Measurements from ENCODE around the gene SH3PXD2A.
A peak's percentile ranks its signal among the peaks of the same experiment; 100 is the strongest.
"Not testable (repeated sequence)": the region's sequence is repeated elsewhere in the genome, so short reads cannot be mapped to it uniquely, and the experiment has no call there.

The SH3PXD2A gene

DNA sequence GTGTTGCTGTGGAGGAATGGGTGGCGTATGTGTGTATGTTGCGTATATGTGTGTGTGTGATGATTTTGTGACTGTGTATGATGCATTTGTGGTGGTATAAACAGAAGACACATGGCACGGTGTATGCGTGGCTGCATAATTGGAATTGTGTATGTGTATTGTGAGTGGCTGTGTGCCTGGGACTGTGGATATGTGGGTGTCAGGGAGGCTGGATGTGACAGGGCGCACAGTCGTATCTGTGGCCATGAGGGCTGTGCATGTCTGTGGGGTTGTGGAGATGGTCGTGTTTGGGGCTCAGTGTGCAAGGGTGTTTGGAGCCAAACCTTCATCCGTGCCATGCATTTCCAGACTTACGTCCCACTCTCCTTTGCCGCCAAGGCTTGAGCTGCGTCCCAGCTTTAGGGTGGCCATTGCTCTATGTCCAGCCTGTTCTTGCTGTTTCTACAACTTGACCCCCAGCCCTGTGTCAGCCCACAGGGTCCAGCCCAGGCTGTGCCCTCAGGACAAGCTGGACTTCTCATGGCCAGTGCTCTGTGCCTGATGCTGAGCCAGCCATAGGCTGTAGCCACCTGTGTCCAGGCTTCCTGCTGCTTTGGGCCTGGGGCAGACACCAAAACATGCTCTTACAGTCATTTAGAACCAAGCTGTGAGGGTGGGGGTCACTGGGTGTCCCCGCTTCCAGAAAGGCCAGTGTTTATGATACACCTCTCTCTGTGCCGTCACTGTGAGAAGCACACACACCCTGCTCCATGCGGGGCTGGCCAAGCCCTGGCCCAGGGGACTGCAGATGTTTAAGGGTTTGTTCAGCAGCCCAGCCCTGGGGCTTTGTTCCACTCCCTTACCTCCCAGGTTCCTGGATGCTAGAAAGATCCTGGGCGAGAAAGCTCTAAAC is 234.2 kb downstream of the SH3PXD2A start:
- no peak for DNase-seq (ENCODE audit: low spot score)

DNA sequence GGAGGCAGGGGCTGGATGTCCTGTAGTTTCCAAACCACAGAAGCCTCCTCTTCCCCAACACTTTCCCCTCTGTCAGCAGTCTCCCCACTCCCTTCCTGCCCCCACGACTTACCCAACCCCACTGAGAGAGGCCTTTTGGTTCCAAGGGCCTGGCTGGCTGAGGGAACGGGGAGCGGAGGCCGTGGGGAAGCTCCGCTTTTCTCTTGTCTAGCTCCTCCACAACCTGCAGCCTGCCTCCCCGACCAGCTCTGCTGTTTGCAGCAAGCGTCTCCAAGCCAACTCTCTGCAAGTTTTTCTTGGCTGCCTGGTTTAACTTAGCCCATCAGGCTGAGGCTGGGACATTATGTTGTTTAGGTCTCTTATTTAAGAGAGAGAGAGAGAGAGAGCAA is 235.0 kb downstream of the SH3PXD2A start:
- DNase-seq (ENCODE audit: low spot score), result no peak

DNA sequence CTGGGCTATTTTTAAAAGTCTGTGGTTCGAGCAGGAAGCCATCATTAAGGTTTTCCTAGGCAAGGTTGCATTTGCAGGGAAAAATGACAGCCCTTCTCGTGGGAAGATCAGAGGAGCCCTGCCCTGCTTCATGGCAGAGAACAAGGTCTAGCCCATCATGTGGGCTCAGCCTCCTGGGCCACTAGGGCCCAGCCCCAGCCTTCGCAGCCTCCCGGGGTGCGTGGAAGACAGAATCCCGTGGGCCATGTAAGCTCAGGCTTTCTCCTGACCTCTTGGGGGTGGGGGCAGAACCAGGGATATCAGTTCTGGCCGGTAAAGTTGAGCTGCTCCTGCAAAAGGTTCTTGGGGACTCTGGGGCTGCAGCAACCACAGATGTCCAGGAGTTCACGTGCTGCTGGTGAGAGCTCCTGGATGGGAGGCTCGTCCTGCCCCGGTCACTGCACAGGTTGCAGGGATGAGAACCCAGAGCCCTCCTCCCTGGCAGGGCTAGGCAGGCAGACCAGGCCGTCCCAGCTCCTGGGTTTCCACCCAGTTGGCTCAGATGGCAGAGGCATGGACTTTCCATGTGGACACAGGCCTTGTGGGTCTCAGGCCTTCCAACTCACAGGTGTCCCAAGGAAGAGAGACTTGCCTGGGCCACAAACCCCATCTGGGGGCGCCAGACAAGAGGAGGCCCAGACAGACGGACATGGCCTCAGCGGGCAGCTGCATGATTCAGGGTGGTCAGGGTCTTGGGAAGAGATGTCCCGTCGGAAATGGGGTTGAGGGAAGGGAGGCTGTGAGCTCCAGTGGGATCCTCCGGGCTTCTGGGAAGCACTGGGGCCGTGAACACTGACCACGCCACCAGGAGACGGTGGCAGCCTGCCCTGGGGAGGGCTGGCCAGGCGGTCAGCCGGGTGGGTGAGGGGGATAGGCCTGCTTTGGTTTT is 235.7 kb downstream of the SH3PXD2A start:
- DNase-seq (ENCODE audit: low spot score), result no peak

DNA sequence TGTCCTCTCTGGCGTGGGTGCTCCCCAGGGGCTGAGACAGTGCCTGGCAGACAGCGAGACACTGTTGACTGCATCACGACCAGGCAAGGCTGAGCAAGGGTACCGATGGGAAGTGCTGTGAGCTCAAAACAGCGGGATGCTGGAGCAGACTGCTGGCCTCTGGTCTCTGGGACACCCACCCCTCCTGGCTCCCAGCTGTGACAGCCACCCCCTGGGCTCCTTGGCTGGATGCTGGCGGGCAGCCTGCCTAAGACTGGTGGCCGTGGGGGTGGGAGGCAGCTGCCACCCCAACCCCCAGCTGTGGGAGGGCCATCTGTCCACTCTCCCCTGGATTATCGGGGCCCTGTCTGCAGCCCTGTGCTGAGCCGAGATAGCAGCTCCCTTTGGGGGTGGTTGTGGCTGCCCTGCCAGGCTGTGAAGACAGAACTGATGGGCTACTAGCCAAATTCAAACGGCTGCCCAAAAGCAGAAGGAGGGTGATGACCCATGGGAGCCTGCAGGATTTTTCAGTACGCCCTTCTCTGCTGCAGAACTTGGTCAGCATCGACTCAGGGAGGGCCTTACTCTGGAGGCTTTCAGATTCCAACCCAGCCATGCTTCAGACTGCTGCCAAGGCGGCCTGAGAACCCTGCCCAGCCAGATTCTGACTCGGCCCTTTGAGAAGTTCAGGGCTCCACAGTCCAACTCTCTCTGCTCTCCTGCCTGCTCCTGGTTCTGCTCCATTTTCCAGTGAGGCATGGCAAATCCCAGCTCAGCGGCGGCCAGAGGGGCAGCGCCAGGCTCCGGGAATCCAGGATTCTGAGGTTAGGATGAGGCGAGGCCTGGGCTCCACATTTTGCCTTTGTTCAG is 236.6 kb downstream of the SH3PXD2A start:
- peak; percentile 82 for DNase-seq (ENCODE audit: low spot score)

DNA sequence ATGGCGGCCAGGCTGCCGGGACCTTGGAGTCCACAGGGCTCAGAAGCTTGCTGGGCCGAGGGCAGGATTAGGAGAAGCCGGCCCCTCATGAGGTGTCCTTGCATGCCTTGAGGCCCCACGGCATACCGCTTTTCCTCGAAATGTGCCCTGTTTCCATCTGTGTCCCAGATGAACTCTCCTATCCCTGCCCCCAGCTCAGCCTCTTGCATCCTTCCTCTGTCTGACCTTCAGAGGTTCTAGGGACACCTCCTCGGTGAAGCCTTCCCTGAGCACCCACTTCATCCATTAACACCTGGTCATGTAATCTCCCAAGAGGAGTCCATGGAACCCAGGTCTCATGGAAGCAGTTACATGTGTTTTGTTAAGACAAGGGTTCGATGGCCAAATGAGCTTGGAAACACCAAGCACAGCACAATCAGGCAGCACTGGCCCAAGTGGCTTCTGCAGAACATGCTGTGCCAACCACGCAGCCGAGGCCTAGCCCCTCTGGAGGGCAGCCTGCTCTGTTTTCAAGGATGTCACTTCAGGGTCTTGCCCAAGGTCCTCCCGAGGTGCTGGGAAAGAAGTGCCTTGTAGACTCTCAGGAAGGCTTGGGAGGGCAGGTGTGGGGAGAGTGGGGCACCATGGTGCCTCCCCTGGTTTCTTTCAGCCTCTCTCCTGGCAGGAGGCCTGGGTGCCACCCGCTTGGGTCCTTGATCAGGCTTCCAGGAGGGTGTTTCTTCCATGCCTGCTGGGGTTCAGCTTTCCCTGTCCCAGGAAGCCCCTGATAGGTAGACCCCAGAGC is 237.6 kb downstream of the SH3PXD2A start:
- no peak for DNase-seq (ENCODE audit: low spot score)

DNA sequence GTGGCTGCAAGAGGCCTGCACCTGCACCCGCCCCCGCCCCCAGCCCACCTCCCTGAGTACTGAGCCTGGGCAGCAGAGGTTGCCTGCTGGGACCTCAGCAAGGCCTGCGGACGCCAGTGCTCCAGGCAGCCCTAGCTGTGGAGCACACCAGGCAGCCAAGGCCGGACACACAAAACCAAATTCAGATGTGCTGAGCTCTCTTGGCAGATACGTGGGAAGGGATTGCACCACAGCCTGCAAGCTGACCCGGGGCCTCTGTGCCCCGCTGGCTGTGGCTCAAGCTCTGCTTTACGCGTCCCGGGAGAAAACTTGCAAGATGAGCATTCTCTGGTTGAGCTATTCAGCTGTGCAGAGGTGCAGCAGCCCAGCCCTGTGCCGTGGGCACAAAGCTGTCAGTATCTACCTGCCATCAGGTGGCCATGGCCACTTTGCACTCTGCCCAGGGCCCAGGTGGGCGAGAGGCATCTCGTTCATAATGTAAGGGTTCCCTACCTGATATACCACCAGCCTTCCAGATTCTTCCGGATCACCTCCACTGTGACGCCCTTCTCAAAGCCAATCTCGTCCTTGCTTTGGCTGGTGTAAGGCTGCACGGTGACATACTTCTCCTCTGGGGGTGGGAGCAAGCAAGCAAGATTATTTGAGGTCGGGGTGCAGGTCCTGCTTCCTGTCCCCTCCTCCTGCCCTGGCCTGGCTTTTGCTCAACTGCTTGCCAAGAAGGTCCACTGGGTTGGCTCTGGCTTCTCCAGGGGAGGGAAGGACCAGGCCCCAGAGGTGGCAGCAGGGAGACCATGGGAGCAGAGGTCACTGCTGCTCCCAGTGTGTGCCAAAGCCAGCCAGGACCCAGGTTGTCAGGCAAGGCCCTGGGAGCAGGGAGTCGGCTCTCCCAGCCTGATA is 238.4 kb downstream of the SH3PXD2A start:
- DNase-seq (ENCODE audit: low spot score), result peak; percentile 90

DNA sequence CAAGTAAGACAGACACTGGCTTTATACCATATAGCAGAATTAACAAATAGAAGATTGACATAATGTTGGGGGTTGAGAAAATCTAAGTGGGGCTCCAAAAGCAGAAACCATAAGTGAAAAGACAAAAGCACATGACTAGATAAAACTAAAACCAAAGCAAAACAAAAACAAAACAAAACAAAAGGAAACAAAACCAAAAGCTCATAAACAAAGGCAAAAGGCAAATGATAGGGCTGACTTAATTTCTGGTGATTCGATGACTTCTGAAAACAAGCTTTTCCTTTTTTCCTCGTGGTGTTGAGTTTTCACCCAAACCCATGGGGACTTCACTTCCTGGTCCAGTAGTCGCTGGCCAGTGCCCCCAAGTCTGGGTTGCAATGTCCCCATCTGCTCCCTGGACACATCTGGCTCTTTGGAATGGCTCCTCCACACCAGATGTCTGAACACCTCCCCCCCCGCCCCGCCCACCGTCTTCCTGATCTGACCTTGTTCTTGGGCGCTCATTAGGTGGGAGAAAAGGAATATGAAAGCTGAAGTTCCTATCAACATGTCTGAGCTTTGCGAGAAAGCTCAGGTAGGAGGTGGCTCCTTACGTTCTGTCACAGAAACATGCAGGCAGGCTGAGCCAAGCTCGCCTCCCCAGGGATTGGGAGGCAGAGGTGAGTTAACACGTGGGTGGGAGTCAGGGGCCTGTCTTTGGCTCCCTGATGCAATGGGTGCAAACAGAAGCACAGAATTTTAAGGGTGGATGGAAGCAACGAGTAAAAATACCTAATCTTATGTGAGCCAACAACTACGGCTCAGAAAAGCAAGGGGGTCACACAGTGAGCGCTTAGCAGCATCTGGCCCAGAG is 240.8 kb downstream of the SH3PXD2A start:
- DNase-seq (ENCODE audit: low spot score), result no peak

DNA sequence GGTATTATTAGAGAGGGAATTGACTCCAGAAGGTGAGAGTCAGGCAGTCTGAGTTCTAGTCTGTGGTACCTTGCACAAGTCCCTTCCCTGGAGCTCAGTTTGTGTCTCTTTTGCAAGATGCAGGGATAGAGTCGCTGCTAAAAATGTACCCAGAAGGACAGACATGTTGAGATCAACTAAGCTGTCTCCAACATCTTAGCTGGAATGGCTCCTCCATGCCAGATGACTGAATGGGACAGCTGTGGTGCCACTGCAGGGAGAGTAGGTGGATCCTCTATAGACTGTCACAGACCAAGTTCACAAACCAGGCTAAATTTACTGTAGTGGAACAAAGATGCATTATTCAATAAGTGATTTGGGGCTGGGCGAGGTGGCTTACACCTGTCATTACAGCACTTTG is 241.8 kb downstream of the SH3PXD2A start:
- no peak for DNase-seq (ENCODE audit: low spot score)

DNA sequence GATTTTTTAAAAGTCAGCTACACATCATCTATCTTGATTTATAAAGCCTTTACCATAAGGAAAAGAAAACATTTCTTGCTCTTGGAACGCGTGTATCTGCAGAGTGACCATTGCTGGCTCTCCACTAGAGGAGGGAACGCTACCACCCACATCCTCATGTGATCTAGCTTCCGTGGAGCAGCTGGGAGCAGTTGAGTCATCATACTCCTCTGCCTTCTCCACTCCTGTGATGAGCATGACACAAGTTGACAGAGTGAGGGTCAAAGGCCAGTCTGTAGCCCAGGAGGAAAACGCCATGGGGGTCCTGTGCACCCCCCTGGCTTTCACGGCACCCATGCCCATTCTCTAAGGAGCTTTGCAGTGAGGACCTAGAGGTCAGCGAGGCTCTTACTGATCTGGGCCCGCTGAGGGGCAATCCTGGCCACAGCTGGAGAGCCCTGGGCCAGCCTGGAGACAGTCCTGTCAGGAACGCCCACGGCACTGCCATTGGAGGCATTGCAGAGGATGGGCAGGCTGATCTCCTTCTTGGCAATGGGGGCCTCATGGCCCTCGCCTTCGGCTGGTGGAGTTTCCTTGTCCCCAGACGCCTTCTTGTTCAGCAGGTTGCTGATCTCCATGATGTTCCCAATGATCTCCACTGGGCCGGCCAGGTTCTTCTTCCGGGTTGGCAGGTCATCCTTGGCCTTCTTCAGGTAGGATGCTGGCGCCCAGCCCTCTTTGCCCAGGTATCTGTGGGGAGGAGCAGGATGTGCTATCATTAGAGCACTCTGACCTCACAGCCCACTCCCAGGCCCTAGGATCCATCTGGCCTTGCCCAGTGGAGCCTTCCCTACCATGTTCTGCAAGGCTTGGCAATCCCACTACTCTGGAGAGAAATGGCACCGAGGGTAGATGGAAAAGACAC is 242.7 kb downstream of the SH3PXD2A start:
- DNase-seq (ENCODE audit: low spot score), result peak; percentile 91

DNA sequence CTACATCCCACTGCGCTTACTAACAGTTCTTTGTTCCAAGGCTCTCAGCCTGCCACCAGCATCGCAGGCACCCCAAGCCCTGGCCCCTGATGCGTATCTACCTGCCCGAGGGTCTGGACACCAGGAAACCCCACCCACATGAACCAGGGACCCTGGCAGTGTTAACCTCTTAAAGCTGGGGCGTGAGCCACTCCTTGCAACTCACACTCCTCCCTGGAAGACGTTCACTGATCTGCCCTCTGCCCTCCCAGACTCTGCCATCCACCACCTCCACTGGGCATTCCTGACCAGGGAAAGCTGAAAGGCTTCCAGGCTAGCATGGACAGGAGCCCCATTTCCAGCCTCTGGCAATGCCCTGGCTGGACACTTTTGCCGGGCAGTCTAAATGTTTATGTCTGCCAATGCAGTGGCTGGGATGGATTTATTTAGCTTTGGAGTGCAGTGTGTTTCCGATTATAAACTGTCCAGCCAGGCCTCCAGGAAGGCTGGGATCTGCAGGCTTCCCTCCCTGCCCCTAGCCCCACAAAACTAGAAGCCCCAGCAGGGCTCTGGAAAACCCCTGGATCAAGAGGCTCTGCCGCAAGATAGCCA is 244.4 kb downstream of the SH3PXD2A start:
- no peak for DNase-seq (ENCODE audit: low spot score)

DNA sequence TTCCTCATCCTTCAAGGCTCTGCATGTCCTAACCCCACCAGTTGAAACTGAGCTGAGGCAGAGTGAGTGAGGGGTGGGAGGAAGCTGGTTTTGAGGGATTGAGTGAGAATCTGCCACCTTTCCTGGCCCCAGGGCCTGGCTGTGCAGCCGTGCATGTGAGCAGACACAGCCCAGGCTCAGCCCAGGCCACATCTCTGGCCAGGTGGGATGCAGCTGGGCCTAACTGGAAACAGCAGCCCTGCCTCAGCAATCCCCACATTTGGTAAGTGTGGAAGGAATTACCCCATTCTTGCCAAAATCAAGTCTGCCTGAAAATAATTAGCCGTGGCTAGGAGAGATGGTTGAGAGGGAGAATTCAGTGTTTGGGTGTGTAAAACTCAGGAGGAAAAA is 245.3 kb downstream of the SH3PXD2A start:
- no peak for DNase-seq (ENCODE audit: low spot score)

DNA sequence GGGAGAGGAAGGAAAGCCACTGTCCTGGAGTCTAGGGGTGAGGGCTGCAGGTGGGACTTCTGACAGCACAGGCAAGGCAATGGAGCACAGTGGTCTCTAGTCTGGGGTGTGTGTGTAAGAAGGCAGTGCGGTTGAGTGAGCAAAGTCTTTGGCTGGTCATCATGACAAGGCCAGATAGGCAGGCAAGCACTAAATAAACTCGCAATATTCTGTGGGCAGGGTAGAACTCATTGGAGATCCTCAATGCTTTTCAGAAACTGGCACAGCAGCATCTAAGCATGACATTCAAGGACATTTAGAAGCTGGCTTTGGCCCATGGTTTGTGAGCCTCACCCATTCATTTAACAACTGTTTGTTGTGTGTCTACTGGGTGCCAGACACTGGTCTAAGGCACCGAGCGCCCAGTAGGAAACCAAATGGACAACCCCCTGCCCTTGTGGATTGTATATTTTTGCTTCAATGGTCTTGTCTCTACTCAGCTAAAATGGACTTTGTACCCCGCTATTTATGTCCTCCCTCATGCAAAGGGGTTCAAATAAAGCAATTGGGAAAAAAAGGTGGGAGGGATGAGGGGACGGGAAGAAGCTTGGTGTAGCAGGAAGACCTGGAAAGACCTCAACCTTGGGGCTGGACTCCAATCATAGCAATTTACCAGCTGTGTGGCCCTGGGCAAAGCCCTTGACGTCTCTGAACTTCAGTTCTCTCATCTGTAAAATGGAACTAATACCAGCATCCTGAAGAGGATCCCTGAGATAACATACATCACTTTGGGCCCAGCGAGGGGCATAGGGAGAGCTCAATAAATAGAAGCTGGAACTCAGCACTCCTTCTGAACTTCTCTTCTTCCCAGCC is 245.9 kb downstream of the SH3PXD2A start:
- no peak for DNase-seq (ENCODE audit: low spot score)

DNA sequence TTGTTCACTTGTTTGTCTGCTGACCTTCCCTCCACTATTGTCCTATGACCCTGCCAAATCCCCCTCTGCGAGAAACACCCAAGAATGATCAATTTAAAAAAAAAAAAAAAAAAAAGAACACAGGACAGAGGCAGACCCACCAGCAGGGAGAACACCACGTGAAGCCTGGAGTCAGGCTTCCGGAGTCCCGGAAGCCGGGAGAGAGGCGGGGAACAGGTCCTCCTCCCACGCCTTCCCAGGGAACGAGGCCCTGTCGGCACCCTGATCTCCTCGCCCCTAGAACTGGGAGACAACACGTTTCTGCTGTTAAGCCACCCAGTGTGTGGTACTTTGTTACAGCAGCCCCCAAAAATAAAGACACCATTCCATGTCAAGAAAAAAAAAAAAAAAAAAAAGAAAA is 247.3 kb downstream of the SH3PXD2A start:
- DNase-seq (ENCODE audit: low spot score), result not testable (repeated sequence)

DNA sequence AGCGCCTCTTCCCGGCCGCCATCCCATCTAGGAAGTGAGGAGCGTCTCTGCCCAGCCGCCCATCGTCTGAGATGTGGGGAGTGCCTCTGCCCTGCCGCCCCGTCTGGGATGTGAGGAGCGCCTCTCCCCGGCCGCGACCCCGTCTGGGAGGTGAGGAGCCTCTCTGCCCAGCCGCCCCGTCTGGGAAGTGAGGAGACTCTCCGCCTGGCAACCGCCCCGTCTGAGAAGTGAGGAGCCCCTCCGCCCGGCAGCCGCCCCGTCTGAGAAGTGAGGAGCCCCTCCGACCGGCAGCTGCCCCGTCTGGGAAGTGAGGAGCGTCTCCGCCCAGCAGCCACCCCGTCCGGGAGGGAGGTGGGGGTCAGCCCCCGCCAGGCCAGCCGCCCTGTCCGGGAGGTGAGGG is 248.3 kb downstream of the SH3PXD2A start:
- not testable (repeated sequence) for DNase-seq (ENCODE audit: low spot score)

DNA sequence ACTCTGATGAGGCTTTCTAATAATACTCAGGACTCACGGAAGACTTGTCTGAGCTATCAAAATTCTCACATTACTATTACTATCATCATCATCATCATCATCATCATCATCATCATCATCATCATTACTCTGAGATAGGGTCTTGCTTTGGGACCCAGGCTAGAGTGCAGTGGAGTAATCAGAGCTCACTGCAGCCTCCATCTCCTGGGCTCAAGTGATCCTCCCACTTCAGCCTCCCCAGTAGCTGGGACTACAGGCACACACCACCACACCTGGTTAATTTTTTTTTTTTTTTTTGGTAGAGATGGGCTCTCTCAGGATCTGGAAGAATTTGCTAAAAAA is 249.3 kb downstream of the SH3PXD2A start:
- DNase-seq (ENCODE audit: low spot score), result not testable (repeated sequence)

DNA sequence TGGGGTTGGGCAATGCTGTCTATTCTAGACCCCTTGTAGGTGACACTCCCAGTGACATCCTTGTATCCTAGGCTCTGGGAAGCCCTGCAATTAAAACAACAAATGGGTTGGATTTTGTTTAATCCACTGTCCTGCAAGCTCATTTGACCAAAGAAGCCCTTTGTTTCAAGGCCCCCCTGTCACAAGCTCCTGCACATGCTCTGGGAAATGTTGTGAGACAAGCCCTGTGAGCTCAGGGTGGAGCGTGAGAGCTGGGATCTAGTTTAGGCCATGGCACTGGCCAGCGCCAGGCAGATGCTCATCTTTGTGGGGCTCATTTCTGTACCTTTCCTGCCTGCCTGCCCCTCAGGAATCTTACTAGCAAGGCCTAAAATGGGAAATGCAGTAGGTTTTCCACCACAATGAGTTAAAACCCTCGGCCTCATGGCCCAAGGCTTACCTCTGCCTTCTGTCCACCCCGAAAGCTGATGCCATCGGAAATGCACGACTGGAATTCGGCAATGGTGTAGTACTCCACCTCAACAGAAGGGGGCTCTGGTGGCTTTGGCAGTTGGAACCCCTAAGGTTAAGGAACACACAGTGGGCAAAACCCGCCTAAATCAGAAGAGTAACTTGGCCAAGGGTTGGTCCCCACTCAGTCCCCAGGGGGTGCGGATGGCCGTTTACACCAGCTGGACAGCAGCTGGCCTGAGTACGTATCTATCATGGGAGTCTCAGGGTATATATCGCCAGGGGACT is 249.8 kb downstream of the SH3PXD2A start:
- DNase-seq (ENCODE audit: low spot score), result peak; percentile 92

All from AG08396 (cell line).